Measurements from ENCODE around the gene KAT5.
"Not testable (repeated sequence)": the region's sequence is repeated elsewhere in the genome, so short reads cannot be mapped to it uniquely, and the experiment has no call there.

Gene KAT5

DNA sequence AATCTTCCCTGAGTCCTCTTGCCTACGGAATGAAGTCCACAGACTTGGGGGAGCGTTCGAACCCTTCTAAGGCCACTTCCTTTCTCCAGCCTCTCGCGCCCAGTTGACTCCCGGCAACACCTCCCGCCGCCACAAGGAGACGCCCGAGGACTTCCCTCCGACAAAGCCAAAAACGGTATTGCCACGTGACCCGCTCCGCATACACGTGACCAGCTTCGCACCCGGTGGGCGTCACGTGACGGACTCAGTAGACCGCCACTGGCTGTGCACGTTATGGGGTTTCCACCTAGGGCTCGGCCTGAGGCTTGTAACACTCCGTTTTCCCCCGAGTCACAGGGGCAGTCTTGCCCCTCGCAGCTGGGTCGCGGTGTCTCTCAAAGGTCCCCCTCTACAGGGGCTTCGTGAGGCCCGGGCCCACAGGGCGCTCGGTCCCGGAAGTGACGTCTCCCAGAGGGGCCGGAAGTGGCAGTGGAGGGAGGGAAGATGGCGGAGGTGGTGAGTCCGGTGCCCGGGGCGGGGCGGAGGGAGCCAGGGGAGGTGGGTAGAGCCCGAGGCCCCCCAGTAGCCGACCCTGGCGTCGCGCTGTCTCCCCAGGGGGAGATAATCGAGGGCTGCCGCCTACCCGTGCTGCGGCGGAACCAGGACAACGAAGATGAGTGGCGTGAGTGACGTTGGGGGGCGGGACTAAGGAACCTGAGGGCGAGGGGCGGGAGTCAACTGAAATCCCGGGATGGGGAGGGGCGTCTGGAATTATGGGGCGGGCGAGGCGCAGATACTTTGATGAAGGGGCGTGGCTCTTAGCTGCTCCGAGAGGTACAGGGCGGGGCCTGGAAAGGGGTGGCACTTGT lies at the start of gene KAT5:
TSS of gene KAT5 (plus strand) at position 468 of the 848 bp plus-strand sequence. CDS start at position 484, 16 bp downstream.
- peak; percentile 99 for DNase-seq

DNA sequence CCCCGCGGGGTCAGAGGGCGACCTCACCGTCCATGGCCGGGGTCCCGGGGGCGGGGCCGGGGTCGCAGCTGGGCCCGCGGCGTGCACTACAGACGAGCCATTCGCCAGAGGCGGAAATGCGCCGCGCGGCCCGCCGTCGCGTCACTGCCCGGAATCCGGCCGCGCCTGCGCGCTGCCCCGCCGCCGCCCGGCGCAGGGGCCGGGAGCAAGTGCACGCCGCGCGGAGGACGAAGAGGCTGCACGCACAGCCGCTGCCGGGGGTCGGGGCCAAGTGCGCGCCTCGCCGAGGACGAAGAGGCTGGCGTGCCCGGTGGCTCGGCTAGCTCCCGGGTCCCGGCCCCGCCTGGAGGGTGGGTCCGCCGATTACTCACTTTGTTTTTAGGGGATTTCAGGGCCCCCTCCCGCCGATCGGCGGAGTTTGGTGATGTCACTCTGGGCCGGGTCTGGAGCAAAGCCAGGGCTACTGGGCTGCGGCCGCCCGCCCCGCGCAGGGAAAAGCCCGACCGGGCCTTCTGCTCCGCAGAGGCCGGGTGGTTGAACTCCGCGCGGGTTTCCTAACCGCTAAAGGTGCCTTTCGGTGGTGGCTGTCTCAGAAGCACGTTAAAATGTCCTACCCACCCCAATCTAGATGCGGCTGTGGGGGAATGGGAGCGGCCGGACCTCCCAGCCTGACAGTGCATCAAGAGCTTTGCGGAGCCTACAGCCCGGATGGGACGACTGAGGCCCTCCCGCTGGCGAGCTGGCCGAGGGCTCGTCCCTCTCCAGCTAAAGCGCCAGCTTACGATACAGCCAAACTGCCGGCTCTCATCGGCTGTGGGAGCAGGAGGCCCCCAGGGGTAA lies 49.0 kb upstream of the KAT5 start, which contains the start of gene RELA:
TSS of gene RELA (minus strand) at position 118 of the 840 bp plus-strand sequence. CDS start at position 34, 84 bp downstream.
- DNase-seq = peak; percentile 98

DNA sequence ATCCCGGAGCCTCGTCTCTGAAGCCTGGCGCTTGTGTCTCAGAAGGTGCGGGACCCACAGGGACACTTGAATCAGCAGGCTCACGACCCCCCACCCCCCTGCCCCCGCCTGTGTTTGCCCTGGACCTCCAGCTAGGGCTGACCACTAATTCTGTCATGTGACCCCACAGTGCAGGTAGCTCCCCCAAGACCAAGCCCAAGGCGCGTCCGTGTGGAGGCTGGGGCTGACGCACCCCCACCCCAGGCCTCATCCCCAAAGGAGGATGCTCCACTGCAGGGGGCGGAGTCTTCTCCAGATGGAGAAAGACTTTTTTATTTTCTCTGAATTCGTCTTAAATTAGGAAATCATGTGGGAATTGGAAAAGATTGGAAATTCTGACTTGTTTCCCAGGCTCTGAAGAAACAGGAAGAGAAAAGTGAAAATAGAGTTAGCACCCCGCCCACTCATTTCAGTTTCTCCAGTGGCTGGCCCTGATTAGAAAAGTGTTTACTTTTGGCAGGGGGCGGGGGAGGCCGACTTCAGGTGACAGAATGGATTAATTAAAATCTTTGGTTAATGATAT lies 48.3 kb upstream of the KAT5 start:
- DNase-seq = peak; percentile 27

- no peak for DNase-seq
These were observed 39.7 kb upstream of the KAT5 start for GRCh38 chr11:65672180-65672860.

- no peak for DNase-seq
These were observed 39.1 kb upstream of the KAT5 start for GRCh38 chr11:65672982-65673381.

GRCh38 chr11:65680192-65680743 lies 31.8 kb upstream of the KAT5 start:
- DNase-seq = no peak

DNA sequence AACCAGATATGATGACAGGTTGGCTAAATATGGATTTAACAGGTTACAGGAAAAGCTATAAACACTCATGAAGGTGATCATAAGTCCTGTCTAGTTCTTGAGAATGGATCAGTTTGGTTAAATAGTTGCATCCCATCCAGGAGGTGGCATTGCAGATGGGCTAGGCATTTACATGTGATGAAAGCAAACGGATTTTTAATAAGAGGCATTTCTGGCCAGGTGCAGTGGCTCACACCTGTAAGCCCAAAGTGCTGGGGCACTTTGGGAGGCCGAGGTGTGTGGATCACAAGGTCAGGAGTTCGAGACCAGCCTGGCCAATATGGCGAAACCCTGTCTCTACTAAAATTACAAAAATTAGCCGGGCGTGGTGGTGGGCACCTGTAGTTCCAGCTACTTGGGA lies 28.6 kb upstream of the KAT5 start:
- DNase-seq = not testable (repeated sequence)

GRCh38 chr11:65685981-65686380 lies 26.1 kb upstream of the KAT5 start:
- DNase-seq = no peak

- DNase-seq = not testable (repeated sequence)
These were observed 20.2 kb upstream of the KAT5 start for GRCh38 chr11:65691847-65692246.

DNA sequence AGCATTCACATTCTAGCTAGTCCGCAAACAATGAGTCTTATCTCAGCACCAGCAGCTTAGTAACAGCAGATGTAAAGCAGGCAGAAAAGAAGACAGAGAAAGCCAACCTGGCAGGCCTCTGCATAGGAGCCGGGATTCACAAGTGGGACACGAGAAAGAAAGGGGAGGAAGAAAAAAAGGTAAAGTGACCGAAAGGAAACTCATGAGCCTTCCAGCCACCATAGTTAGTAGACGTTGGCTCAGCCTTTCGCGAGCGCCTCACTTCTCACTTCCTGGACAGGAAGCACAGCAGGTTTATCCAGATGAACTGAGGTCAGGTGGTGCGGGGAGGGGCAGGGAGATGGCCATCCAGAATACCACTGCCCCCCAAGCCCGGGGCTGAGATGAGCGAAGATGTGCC lies 19.7 kb upstream of the KAT5 start:
- no peak for DNase-seq

- DNase-seq = no peak
These were observed 16.4 kb upstream of the KAT5 start for GRCh38 chr11:65695459-65696241.

- no peak for DNase-seq
These were observed 15.1 kb upstream of the KAT5 start for GRCh38 chr11:65696802-65697552.

DNA sequence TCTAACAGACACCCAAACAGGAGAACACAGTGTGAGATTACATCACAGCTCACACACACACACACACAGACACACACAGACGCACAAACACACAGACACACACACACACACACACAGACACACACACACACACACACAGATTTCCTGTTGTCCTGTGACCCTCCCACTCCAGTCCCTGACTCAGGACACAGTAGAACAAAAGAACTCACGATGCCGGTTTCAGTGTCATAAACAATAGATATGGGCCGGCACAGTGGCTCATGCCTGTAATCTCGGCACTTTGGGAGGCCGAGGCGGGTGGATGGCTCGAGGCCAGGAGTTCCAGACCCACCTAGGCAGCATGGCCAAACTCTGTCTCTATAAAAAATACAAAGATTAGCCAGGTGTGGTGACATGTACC lies 13.8 kb upstream of the KAT5 start:
- no peak for DNase-seq

GRCh38 chr11:65699306-65699705 lies 12.7 kb upstream of the KAT5 start:
- DNase-seq = no peak

- DNase-seq = no peak
These were observed 11.7 kb upstream of the KAT5 start for GRCh38 chr11:65700399-65700798.

- no peak for DNase-seq
These were observed 10.4 kb upstream of the KAT5 start for GRCh38 chr11:65701686-65702085.

DNA sequence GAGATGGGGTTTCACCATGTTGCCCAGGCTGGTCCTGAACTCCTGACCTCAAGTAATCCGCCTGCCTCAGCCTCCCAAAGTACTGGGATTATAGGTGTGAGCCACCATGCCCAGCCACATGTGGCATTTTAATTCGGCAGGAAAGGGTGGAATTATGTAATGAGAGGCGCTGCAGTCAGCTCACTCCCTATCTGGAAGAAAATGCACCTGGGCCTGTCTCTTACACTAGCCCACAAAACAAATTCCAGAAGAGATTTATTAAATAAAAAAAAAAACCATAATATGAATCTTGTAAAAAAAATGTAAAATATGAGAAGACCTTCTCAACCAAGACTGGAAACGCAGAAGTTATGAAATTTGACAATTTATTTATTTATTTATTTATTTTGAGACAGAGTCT lies 8.2 kb upstream of the KAT5 start:
- no peak for DNase-seq

GRCh38 chr11:65706303-65706763 lies 5.7 kb upstream of the KAT5 start:
- not testable (repeated sequence) for DNase-seq

DNA sequence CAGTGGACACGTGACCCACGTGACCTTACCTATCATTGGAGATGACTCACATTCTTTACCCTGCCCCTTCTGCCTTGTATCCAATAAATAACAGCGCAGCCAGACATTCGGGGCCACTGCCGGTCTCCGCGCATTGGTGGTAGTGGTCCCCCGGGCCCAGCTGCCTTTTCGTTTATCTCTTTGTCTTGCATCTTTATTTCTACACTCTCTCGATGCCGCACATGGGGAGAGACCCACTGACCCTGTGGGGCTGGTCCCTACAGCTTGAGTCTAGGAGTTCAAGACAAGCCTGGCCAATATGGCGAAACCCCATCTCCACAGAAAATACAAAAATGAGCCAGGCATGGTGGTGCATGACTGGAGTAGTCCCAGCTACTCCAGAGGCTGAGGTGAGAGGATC lies 5.0 kb upstream of the KAT5 start:
- DNase-seq = not testable (repeated sequence)

DNA sequence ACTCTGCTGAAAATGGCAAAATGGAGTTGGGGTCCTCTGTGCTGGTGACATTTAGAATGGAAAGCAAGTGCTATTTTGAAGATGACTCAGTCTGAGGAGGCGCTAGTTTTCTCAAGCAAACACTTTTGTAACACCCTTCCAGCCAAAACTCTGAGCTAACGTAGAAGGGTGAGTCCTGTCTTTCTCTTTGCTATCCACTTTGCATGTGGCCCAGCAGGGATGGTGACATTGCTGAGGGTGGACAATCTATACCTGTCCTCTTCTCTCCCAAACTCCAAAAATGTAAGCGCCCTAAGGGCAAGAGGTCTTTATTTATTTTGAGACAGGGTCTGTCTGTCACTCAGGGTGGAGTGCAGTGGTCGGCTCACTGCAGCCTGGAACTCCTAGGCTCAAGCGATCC lies 3.6 kb upstream of the KAT5 start:
- no peak for DNase-seq

DNA sequence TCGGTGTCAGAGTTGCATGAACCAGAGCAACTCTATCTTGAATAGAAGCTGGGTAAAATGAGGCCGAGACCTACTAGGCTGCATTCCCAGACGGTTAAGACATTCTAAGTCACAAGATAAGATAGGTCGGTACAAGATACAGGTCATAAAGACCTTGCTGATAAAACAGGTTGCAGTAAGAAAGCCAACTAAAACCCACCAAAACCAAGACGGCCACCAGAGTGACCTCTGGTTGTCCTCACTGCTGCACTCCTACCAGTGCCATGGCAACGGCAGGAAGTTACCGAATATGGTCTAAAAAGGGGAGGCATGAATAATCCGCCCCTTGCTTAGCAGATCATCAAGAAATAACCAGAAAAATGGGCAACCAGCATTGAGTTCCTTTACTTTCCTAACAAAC lies 2.4 kb upstream of the KAT5 start:
- no peak for DNase-seq

Data from KG1 (cell line).